ENCODE results near the gene KLHL36. TPM values are rescaled to one million over a fixed set of nuclear protein-coding genes. Genes with fewer than 3 reads are reported as not detected.

Gene KLHL36
- total RNA-seq, 1 experiment from 2014 or later = 46.0 TPM

- BruUV-seq (replicated peaks) = no TSS peak
- Histone ChIP-seq H3K27ac (ENCODE audit: low read length) (no peak overlapping the region), H3K36me3 (ENCODE audit: control insufficient read depth, insufficient read depth, low read length) (no peaks in the 10 kb centered on the region), H3K27me3 (ENCODE audit: control insufficient read depth, insufficient read depth, low read length) (no peaks in the 10 kb centered on the region), H3K4me3 (ENCODE audit: low read depth in 2 of 2, low read length in 2 of 2) (no peak overlapping the region), H3K4me1 (ENCODE audit: control insufficient read depth, insufficient read depth, low read length) (no peaks in the 10 kb centered on the region), H3K9me3 (ENCODE audit: control insufficient read depth, insufficient read depth, low read depth, low read length) (no peaks in the 10 kb centered on the region)
- intact Hi-C loops (cut with micrococcal nuclease; ENCODE audit: unreplicated experiment) = no loop called here
- DNase-seq (ENCODE audit: low read depth, low spot score) (no peak), ATAC-seq (no peak)
- in situ Hi-C loops (cut with HindIII; ENCODE audit: low pct_unique_long_range_greater_than_20kb, low sequenced_read_pairs) = no loop called here
- ChIA-PET POLR2A (no interaction called here), CTCF (no interaction called here)
- TF ChIP-seq REST (IDR thresholded peaks at IDR 0.05; ENCODE audit: insufficient read depth in 1 of 2, low read depth in 2 of 2, low read length in 1 of 2) (no peak), POLR2AphosphoS5 (IDR thresholded peaks at IDR 0.05; ENCODE audit: low read depth, low read length) (no peak), TCF7L2 (IDR thresholded peaks at IDR 0.05; ENCODE audit: low read depth, low read length) (no peak), SIN3A (IDR thresholded peaks at IDR 0.05; ENCODE audit: borderline replicate concordance, insufficient read depth, low read depth, low read length) (no peak), CTCF (IDR thresholded peaks at IDR 0.05) (no peak)
These were observed 29.5 kb downstream of the KLHL36 start for GRCh38 chr16:84677849-84678248.

GRCh38 chr16:84678541-84678940 is 30.2 kb downstream of the KLHL36 start:
- in situ Hi-C loops (cut with HindIII; ENCODE audit: low pct_unique_long_range_greater_than_20kb, low sequenced_read_pairs) = no loop called here
- no TSS peak for BruUV-seq (replicated peaks)
- H3K27me3 ChIP-seq (ENCODE audit: control insufficient read depth, insufficient read depth, low read length) = no peaks in the 10 kb centered on the region

More at GRCh38 chr16:84678541-84678940, 30.2 kb downstream of the KLHL36 start:
- Histone ChIP-seq H3K4me3 (ENCODE audit: low read depth in 2 of 2, low read length in 2 of 2) (no peak overlapping the region), H3K36me3 (ENCODE audit: control insufficient read depth, insufficient read depth, low read length) (no peaks in the 10 kb centered on the region), H3K4me1 (ENCODE audit: control insufficient read depth, insufficient read depth, low read length) (no peaks in the 10 kb centered on the region), H3K27ac (ENCODE audit: low read length) (no peak overlapping the region), H3K9me3 (ENCODE audit: control insufficient read depth, insufficient read depth, low read depth, low read length) (no peaks in the 10 kb centered on the region)
- ChIA-PET CTCF (no interaction called here), POLR2A (no interaction called here)
- DNase-seq (ENCODE audit: low read depth, low spot score) (no peak), ATAC-seq (no peak)
- TF ChIP-seq POLR2AphosphoS5 (IDR thresholded peaks at IDR 0.05; ENCODE audit: low read depth, low read length) = no peak
- TF ChIP-seq SIN3A (IDR thresholded peaks at IDR 0.05; ENCODE audit: borderline replicate concordance, insufficient read depth, low read depth, low read length) = no peak
- TF ChIP-seq CTCF (IDR thresholded peaks at IDR 0.05) = no peak
- TF ChIP-seq REST (IDR thresholded peaks at IDR 0.05; ENCODE audit: insufficient read depth in 1 of 2, low read depth in 2 of 2, low read length in 1 of 2) = no peak
- intact Hi-C loops (cut with micrococcal nuclease; ENCODE audit: unreplicated experiment) = no loop called here
